HG03342 (cell line): Measurements from ENCODE around the gene NUMB.

Source experiments
- ATAC-seq: cut with Tn5 transposase; IDR thresholded peaks from one replicate; pipeline ENCODE4 v1.9.1; 2021; ENCODE audit warnings: mild to moderate bottlenecking, moderate library complexity; ENCODE audit not compliant: unreplicated experiment

Gene NUMB

GRCh38 chr14:73458183-73458976 is at the start of gene NUMB:
Gene NUMB, minus strand, starts transcription at chr14:73458546. Its CDS starts 102,795 bp downstream, at chr14:73355751.
- ATAC-seq = peak; percentile 88

- no peak for ATAC-seq
These were observed 45.3 kb upstream of the NUMB start for GRCh38 chr14:73503648-73504047.

- no peak for ATAC-seq
These were observed 43.8 kb upstream of the NUMB start for GRCh38 chr14:73502017-73502619.

DNA sequence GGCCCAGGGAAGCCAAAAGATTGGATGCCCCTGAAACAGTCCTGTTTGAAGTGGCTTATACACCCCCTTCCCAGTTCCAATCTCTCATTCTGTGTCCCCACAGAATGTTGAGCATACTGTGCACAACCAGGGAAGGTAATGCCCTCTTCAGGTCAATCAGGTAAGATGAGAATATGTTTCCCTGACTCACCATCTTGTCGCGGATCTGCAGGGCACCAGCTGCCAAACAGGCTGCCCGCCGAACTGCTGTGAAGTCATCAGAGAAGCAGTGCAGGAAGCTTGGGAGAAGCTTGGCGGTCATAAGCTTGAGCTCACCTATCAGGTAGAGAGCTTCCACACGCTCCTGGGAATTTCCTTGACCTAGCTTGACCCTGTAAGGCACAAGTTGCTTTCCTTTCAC is 42.0 kb upstream of the NUMB start:
- ATAC-seq = no peak

DNA sequence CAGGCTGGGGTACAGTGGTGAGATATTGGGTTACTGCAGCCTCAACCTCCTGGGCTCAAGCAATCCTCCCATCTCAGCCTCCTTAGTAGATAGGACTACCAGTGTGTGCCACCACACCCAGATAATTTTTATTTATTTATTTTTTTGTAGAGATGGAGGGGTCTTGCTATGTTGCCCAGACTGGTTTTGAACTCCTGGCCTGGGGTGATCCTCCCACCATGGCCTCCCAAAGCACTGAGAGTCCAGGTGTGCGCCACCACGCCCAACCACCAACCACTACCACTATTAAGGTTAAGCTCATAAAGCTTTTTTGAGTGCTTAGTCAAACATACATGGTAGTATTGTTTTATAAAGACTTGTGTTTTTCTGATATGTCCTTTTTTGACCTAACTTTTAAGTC is 36.2 kb upstream of the NUMB start:
- no peak for ATAC-seq

- no peak for ATAC-seq
These were observed 34.3 kb upstream of the NUMB start for GRCh38 chr14:73492670-73493069.

- ATAC-seq = no peak
These were observed 33.8 kb upstream of the NUMB start for GRCh38 chr14:73492043-73492552.

GRCh38 chr14:73491256-73492042 is 33.1 kb upstream of the NUMB start:
- peak; percentile 47 for ATAC-seq

- no peak for ATAC-seq
These were observed 31.3 kb upstream of the NUMB start for GRCh38 chr14:73489481-73490175.

GRCh38 chr14:73478684-73479083 is 20.3 kb upstream of the NUMB start:
- ATAC-seq = no peak

GRCh38 chr14:73477618-73478266 is 19.4 kb upstream of the NUMB start:
- ATAC-seq = peak; percentile 74

DNA sequence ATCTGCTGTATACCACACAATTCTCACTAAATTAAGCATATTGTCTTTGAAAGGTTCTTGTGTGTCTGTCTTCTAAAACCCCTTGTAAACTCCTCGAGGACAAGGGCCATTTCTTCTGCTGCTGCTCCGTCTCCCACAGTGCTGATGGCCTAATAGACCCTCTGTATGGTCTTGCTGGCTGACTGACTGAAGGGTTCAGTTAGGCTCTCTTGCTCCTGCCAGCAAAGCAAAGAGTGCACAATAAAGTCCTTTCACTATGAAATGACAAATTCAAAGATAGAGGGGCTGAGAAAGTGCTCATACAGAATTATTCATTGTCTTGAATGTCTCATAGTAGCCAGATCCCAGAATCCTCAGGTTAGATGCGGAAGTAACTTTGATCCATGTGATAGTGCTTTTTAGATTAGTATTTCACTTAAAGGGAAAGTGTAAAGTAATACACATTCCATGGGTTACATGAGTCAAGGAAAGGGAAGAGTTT is 18.1 kb upstream of the NUMB start:
- no peak for ATAC-seq

- ATAC-seq = no peak
These were observed 16.6 kb upstream of the NUMB start for GRCh38 chr14:73474952-73475351.

DNA sequence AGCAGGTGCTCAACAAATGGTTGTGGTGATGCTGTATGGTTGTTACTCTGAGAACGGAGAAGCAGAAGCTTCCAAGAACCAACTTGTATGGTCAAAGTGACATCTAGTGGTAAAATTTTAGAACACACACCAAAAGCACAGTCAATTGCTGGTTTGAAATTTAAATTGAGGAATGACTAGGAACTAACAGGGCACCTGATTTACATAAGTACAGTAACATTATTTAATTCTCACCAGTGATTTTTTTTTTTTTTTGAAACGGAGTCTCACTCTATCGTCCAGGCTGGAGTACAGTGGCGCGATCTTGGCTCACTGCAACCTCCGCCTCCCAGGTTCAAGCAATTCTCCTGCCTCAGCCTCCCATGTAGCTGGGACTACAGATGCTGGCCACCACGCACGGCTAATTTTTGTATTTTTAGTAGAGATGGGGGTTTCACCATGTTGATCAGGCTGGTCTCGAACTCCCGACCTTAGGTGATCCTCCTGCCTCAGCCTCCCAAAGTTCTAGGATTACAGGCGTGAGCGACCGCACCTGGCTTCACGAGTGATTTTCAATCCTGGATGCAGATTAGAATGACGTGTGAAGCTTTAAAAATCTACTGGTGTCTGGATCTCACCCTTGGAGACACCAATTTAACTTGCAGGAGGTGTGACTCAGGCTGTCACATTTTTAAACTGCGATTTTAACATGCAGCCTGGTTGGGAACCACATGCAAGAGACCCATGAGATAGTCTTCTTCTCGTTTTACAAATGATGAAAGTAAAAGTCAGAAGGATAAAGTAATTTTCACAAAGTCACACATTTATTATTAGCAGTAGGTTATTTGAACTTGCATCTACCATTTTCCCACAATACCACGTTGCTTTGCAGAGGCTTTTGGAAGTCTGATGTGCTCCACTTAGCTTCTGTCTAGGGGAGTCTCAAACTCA is 14.1 kb upstream of the NUMB start:
- ATAC-seq = no peak

DNA sequence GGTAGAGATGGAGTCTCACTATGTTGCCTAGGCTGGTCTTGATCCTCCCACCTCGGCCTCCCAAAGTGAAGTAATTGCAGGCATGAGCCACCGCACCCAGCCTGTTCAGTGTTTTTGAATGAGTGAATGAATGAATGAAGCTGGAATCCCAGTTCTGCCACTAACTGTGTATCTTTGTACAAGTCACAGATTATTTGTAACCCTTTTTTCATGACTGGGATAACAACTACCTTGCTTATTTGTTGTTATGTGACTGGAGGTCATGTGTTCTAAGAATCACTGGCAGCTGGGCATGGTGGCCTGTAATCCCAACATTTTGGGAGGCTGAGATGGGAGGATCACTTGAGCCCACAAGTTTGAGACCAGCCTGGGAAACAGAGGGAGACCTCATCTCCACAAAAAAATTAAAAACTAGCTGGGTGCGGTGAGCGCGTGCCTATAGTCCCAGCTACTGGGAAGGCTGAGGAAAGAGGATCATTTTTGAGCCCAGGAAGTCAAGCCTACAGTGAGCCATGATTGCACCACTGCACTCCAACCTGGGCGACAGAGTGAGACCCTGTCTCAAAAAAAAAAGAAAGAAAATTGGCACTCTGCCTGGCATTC is 13.3 kb upstream of the NUMB start:
- ATAC-seq = no peak

DNA sequence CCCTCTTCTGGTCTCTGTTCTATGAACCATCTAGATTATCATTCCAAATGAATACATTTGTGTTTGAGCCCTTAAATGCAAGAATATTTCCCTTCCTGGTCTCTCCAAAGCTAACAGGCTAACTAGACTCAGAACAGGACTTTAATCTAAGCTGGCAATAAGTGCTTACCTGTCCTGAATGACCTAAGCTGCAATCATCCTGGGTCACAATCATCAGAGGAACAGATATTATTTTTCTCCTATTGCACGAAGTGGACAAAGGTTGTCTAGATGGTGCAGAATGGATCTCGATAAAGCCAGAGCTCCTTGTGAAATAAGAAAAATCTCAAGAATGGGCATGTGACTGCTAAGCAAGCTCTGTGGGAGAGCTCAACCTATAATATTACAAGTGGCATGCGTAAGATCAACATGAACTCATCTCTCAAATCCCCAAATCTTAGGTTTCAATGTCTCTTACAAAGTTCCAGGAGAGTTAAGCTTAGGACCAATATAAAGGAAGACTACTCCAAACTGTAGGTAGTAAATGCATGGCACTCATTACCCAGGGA is 10.6 kb upstream of the NUMB start:
- no peak for ATAC-seq

GRCh38 chr14:73467800-73468199 is 9.5 kb upstream of the NUMB start:
- ATAC-seq = no peak

- ATAC-seq = no peak
These were observed 9.0 kb upstream of the NUMB start for GRCh38 chr14:73467377-73467776.

GRCh38 chr14:73466861-73467260 is 8.5 kb upstream of the NUMB start:
- ATAC-seq = no peak
